ENCODE results near the gene HTR1B.

Gene HTR1B

GRCh38 chr6:77455271-77455670 is 8.0 kb downstream of the HTR1B start:
- DNase-seq = no peak

GRCh38 chr6:77454386-77454785 is 8.9 kb downstream of the HTR1B start:
- no peak for DNase-seq

- no peak for DNase-seq
Measured at GRCh38 chr6:77451466-77451865, 11.8 kb downstream of the HTR1B start.

GRCh38 chr6:77450924-77451323 is 12.4 kb downstream of the HTR1B start:
- no peak for DNase-seq

GRCh38 chr6:77448546-77448945 is 14.7 kb downstream of the HTR1B start:
- DNase-seq = no peak

- DNase-seq = no peak
Measured at GRCh38 chr6:77447254-77447653, 16.0 kb downstream of the HTR1B start.

- no peak for DNase-seq
Measured at GRCh38 chr6:77446249-77446648, 17.0 kb downstream of the HTR1B start.

GRCh38 chr6:77445214-77445613 is 18.1 kb downstream of the HTR1B start:
- DNase-seq = no peak

GRCh38 chr6:77440206-77440976 is 22.9 kb downstream of the HTR1B start:
- peak in 1 of 3 experiments; percentile 2 for DNase-seq

GRCh38 chr6:77433888-77434287 is 29.4 kb downstream of the HTR1B start:
- no peak for DNase-seq

GRCh38 chr6:77430504-77430903 is 32.8 kb downstream of the HTR1B start:
- DNase-seq = no peak

GRCh38 chr6:77425671-77426070 is 37.6 kb downstream of the HTR1B start:
- no peak for DNase-seq

- DNase-seq = no peak
Measured at GRCh38 chr6:77425216-77425615, 38.1 kb downstream of the HTR1B start.

GRCh38 chr6:77424761-77425160 is 38.5 kb downstream of the HTR1B start:
- DNase-seq = no peak

GRCh38 chr6:77416839-77417238 is 46.5 kb downstream of the HTR1B start:
- no peak for DNase-seq

GRCh38 chr6:77415706-77416105 is 47.6 kb downstream of the HTR1B start:
- no peak for DNase-seq

All from NCI-H1417 (cell line).